ENCODE data around the gene PNLIPRP3. TPM values are rescaled to one million over a fixed set of nuclear protein-coding genes. Genes with fewer than 3 reads are reported as not detected.

Gene PNLIPRP3
- total RNA-seq, 1 donor from 2014 or later = not detected

DNA sequence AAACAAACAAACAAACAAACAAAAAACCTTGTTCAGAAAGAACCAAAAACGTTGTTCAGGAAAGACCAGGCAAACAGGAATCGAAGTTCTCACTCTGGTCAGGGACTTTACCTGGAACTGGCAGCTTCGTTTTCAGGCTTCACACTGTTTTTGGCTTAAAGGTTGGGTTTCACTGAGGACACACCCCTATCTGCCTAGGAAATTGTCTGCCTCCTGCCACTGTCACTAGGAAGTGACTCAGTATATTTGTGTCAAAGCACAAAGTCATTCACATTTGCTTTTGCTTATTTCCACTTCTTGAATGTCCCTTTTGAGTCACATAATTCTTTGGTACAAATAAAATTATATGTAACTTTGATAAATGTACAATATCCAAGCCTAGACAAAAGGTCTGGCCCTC lies 37.9 kb downstream of the PNLIPRP3 start:
- no peaks in the 10 kb centered on the region for H3K79me2 ChIP-seq (ENCODE audit: insufficient read depth, low read length)
- H3K4me2 ChIP-seq (ENCODE audit: low read length) = no peak overlapping the region
- H3K27me3 Mint-ChIP-seq (ENCODE audit: low read depth, unreplicated experiment) = no peaks in the 10 kb centered on the region
- H4K20me1 ChIP-seq (ENCODE audit: insufficient read depth, low read length) = no peaks in the 10 kb centered on the region
- DNase-seq (ENCODE audit: low read depth) (no peak), FAIRE-seq (no peak)
- no peaks in the 10 kb centered on the region for H3K9me3 Mint-ChIP-seq (ENCODE audit: unreplicated experiment)
- no peak overlapping the region for H3K9ac ChIP-seq (ENCODE audit: low read length)
- no peak overlapping the region for H3K27ac ChIP-seq (ENCODE audit: low read depth, low read length)
- no peaks in the 10 kb centered on the region for H3K4me1 ChIP-seq (ENCODE audit: insufficient read depth, low read length)
- H2AFZ ChIP-seq (ENCODE audit: low read depth, low read length) = no peak overlapping the region
- H3K4me3 Mint-ChIP-seq (ENCODE audit: unreplicated experiment) = no peak overlapping the region
- no peak overlapping the region for H3K27ac Mint-ChIP-seq (ENCODE audit: unreplicated experiment)
- TF ChIP-seq, protein P1, sequence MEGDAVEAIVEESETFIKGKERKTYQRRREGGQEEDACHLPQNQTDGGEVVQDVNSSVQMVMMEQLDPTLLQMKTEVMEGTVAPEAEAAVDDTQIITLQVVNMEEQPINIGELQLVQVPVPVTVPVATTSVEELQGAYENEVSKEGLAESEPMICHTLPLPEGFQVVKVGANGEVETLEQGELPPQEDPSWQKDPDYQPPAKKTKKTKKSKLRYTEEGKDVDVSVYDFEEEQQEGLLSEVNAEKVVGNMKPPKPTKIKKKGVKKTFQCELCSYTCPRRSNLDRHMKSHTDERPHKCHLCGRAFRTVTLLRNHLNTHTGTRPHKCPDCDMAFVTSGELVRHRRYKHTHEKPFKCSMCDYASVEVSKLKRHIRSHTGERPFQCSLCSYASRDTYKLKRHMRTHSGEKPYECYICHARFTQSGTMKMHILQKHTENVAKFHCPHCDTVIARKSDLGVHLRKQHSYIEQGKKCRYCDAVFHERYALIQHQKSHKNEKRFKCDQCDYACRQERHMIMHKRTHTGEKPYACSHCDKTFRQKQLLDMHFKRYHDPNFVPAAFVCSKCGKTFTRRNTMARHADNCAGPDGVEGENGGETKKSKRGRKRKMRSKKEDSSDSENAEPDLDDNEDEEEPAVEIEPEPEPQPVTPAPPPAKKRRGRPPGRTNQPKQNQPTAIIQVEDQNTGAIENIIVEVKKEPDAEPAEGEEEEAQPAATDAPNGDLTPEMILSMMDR (IDR thresholded peaks at IDR 0.05; ENCODE audit: insufficient read depth, low read depth, low read length) = no peak
- TF ChIP-seq EZH2 (IDR thresholded peaks at IDR 0.05; ENCODE audit: insufficient read depth, low read length) = no peak
- peaks cover 12% of the 10 kb centered on the region for H3K4me1 Mint-ChIP-seq (ENCODE audit: low read depth, unreplicated experiment)
- no peak overlapping the region for H3K4me3 ChIP-seq (ENCODE audit: insufficient read depth, low read depth, low read length)
- H3K9me3 ChIP-seq (ENCODE audit: insufficient read depth, low read depth, low read length) = no peaks in the 10 kb centered on the region
- no peaks in the 10 kb centered on the region for H3K36me3 Mint-ChIP-seq (ENCODE audit: low read depth, unreplicated experiment)
- no peaks in the 10 kb centered on the region for H3K27me3 ChIP-seq (ENCODE audit: insufficient read depth, low read length)
- no peaks in the 10 kb centered on the region for H3K36me3 ChIP-seq (ENCODE audit: insufficient read depth, low read length)

DNA sequence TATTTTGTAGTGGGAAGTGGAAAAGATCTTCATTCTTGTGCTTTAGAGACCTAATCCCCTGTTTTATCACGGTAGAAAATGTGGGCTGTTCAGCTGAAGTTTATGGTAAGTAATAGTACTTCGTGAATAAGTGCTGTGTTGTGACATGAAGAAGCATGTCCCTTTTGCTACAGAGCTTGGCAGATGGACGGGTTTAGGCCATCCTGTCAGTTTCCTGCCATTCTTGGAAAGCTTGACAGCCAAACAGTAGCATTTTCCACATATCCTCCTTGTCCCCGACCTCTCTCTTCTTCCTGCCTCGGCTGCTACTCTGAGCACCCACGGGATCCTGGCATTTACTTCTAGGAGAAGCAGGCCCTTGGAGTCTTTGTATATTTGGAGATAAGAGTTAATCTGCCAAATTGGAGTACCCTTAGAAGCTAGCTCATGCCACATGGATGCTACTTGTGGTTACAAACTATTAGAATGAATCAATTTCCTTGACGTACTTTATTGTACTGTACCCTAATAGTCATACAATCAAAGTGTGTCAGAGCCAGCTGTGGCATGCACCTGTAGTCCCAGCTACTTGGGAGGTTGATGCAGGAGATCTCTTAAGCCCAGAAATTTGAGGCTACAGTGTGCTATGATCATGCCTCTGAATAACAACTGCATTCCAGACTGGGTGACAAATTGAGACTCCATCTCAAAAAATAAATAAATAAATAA lies 39.2 kb downstream of the PNLIPRP3 start:
- no peak overlapping the region for H3K4me3 ChIP-seq (ENCODE audit: insufficient read depth, low read depth, low read length)
- H3K36me3 ChIP-seq (ENCODE audit: insufficient read depth, low read length) = no peaks in the 10 kb centered on the region
- no peak overlapping the region for H3K27ac Mint-ChIP-seq (ENCODE audit: unreplicated experiment)
- H3K27ac ChIP-seq (ENCODE audit: low read depth, low read length) = no peak overlapping the region
- H4K20me1 ChIP-seq (ENCODE audit: insufficient read depth, low read length) = no peaks in the 10 kb centered on the region
- H3K79me2 ChIP-seq (ENCODE audit: insufficient read depth, low read length) = no peaks in the 10 kb centered on the region
- no peaks in the 10 kb centered on the region for H3K9me3 ChIP-seq (ENCODE audit: insufficient read depth, low read depth, low read length)
- H3K9me3 Mint-ChIP-seq (ENCODE audit: unreplicated experiment) = no peaks in the 10 kb centered on the region
- no peaks in the 10 kb centered on the region for H3K36me3 Mint-ChIP-seq (ENCODE audit: low read depth, unreplicated experiment)
- FAIRE-seq (no peak), DNase-seq (ENCODE audit: low read depth) (no peak)
- H3K27me3 ChIP-seq (ENCODE audit: insufficient read depth, low read length) = no peaks in the 10 kb centered on the region
- peaks cover 19% of the 10 kb centered on the region for H3K4me1 Mint-ChIP-seq (ENCODE audit: low read depth, unreplicated experiment)
- no peak overlapping the region for H3K9ac ChIP-seq (ENCODE audit: low read length)
- H3K27me3 Mint-ChIP-seq (ENCODE audit: low read depth, unreplicated experiment) = no peaks in the 10 kb centered on the region
- no peak for TF ChIP-seq EZH2 (IDR thresholded peaks at IDR 0.05; ENCODE audit: insufficient read depth, low read length)
- TF ChIP-seq, protein P1 (IDR thresholded peaks at IDR 0.05; ENCODE audit: insufficient read depth, low read depth, low read length) = no peak
- no peaks in the 10 kb centered on the region for H3K4me1 ChIP-seq (ENCODE audit: insufficient read depth, low read length)
- no peak overlapping the region for H3K4me3 Mint-ChIP-seq (ENCODE audit: unreplicated experiment)
- no peak overlapping the region for H2AFZ ChIP-seq (ENCODE audit: low read depth, low read length)
- no peak overlapping the region for H3K4me2 ChIP-seq (ENCODE audit: low read length)

DNA sequence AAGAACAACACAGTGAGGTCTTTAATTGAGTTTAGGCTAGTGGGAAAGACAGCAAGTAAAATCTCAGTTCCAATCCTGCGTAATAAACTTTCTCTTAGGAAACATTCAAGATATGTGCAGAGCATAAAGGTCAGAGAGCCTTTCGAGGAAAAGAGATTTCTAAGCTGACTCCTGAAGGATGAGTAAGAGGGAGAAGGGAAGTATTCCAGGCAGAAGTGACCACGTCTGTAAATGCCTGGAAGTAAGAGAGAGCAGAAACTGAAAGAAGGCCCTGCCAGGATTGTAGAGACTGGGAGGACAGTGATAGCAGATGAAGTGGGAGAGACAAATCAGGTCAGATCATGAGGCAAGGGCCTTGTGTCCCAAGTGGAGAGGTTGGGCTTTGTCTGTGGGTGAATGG lies 41.8 kb downstream of the PNLIPRP3 start:
- no peaks in the 10 kb centered on the region for H3K4me1 ChIP-seq (ENCODE audit: insufficient read depth, low read length)
- no peak for FAIRE-seq
- H3K9ac ChIP-seq (ENCODE audit: low read length) = no peak overlapping the region
- Mint-ChIP-seq H3K36me3 (ENCODE audit: low read depth, unreplicated experiment) (no peaks in the 10 kb centered on the region), H3K27ac (ENCODE audit: unreplicated experiment) (peak overlapping the region; percentile 83), H3K4me3 (ENCODE audit: unreplicated experiment) (no peak overlapping the region), H3K4me1 (ENCODE audit: low read depth, unreplicated experiment) (peaks cover 27% of the 10 kb centered on the region), H3K9me3 (ENCODE audit: unreplicated experiment) (no peaks in the 10 kb centered on the region), H3K27me3 (ENCODE audit: low read depth, unreplicated experiment) (no peaks in the 10 kb centered on the region)
- TF ChIP-seq EZH2 (IDR thresholded peaks at IDR 0.05; ENCODE audit: insufficient read depth, low read length) = no peak
- TF ChIP-seq, protein P1 (IDR thresholded peaks at IDR 0.05; ENCODE audit: insufficient read depth, low read depth, low read length) = no peak
- H3K4me3 ChIP-seq (ENCODE audit: insufficient read depth, low read depth, low read length) = no peak overlapping the region
- H3K36me3 ChIP-seq (ENCODE audit: insufficient read depth, low read length) = no peaks in the 10 kb centered on the region
- no peak overlapping the region for H3K4me2 ChIP-seq (ENCODE audit: low read length)
- H2AFZ ChIP-seq (ENCODE audit: low read depth, low read length) = no peak overlapping the region
- no peaks in the 10 kb centered on the region for H4K20me1 ChIP-seq (ENCODE audit: insufficient read depth, low read length)
- H3K9me3 ChIP-seq (ENCODE audit: insufficient read depth, low read depth, low read length) = no peaks in the 10 kb centered on the region
- DNase-seq (ENCODE audit: low read depth) = peak; percentile 7
- no peaks in the 10 kb centered on the region for H3K27me3 ChIP-seq (ENCODE audit: insufficient read depth, low read length)
- H3K79me2 ChIP-seq (ENCODE audit: insufficient read depth, low read length) = no peaks in the 10 kb centered on the region
- H3K27ac ChIP-seq (ENCODE audit: low read depth, low read length) = no peak overlapping the region

Data from astrocyte (in vitro differentiated cells and primary cell).